OCI-LY7 (cell line): ENCODE data around the gene MTUS2. TPM values are rescaled to one million over a fixed set of nuclear protein-coding genes. Genes with fewer than 3 reads are reported as not detected.

Experiments
- BruUV-seq: library from RNA; stranded (reverse); fragments of 400-500 nt; replicated peaks from 2 replicates; lab custom pipeline; 2021; lab: Mats Ljungman, UMichigan
- CTCF ChIA-PET: fragments of 300-600 bp; sonication (Branson Sonifier 250); formaldehyde crosslinking; loops from one replicate; lab custom pipeline; 2022; ENCODE audit warnings: antibody characterized with exemption; ENCODE audit not compliant: unreplicated experiment; lab: Charles Lee
- POLR2A ChIA-PET: fragments of 300-600 bp; sonication (Branson Sonifier 250); formaldehyde crosslinking; loops from one replicate; lab custom pipeline; 2022; ENCODE audit warnings: antibody characterized with exemption; lab: Charles Lee
- DNase-seq: peaks from one replicate; pipeline ENCODE4 v3.0.0-alpha.2; 2015; ENCODE audit warnings: low spot score
- H2AFZ ChIP-seq: fragments of 200-600 bp; sonication (generic), shearing (Covaris generic); 2 replicates; pipeline ENCODE4 v1.6.1; 2014; ENCODE audit warnings: mild to moderate bottlenecking, antibody characterized with exemption, low read length, moderate library complexity
- H3K27ac ChIP-seq: fragments of 200-600 bp; sonication (generic); 2 replicates; pipeline ENCODE4 v1.5.1; 2014; ENCODE audit warnings: mixed run types, low read depth, mild to moderate bottlenecking, moderate library complexity, low read length, inconsistent platforms; ENCODE audit not compliant: poor library complexity, severe bottlenecking
- H3K36me3 ChIP-seq: fragments of 200-600 bp; sonication (generic); 2 replicates; pipeline ENCODE4 v1.6.1; 2014; ENCODE audit warnings: mild to moderate bottlenecking, antibody characterized with exemption, low read length, moderate library complexity, mixed read lengths; ENCODE audit not compliant: insufficient read depth
- H3K4me1 ChIP-seq: fragments of 200-600 bp; sonication (generic); 2 replicates; pipeline ENCODE4 v1.5.1; 2014; ENCODE audit warnings: mild to moderate bottlenecking, low read length; ENCODE audit not compliant: insufficient read depth, poor library complexity, severe bottlenecking
- H3K4me2 ChIP-seq: fragments of 200-600 bp; sonication (generic); 2 replicates; pipeline ENCODE4 v1.6.1; 2014; ENCODE audit warnings: mild to moderate bottlenecking, low read length
- H3K4me3 ChIP-seq: fragments of 200-600 bp; sonication (generic); 2 replicates; pipeline ENCODE4 v1.5.1; 2014; ENCODE audit warnings: mild to moderate bottlenecking, low read depth, low read length; ENCODE audit not compliant: poor library complexity, severe bottlenecking
- H3K79me2 ChIP-seq: fragments of 200-600 bp; sonication (generic); 2 replicates; pipeline ENCODE4 v1.6.1; 2016; ENCODE audit warnings: low read depth, mild to moderate bottlenecking, low read length, moderate library complexity, mixed read lengths; ENCODE audit not compliant: insufficient read depth
- H3K9me2 ChIP-seq: fragments of 200-600 bp; sonication (generic); 2 replicates; pipeline ENCODE4 v1.6.1; 2016; ENCODE audit warnings: mild to moderate bottlenecking, low read length, mixed read lengths; ENCODE audit not compliant: insufficient read depth
- H3K9me3 ChIP-seq: fragments of 200-600 bp; sonication (generic); 2 replicates; pipeline ENCODE4 v1.6.1; 2014; ENCODE audit warnings: mild to moderate bottlenecking, mixed run types, low read length, mixed read lengths
- H4K20me1 ChIP-seq: fragments of 200-600 bp; sonication (generic); 2 replicates; pipeline ENCODE4 v1.6.1; 2014; ENCODE audit warnings: mild to moderate bottlenecking, antibody characterized with exemption, low read length, moderate library complexity, mixed read lengths; ENCODE audit not compliant: insufficient read depth
- CTCF ChIP-seq: fragments of 200-600 bp; sonication (generic); conservative IDR thresholded peaks from 2 replicates; pipeline ENCODE4 v1.5.1; 2014; ENCODE audit warnings: mild to moderate bottlenecking, antibody characterized with exemption, low read length, moderate library complexity, mixed read lengths
- EZH2phosphoT487 ChIP-seq: fragments of 200-600 bp; sonication (generic); IDR thresholded peaks from 2 replicates; pipeline ENCODE4 v1.6.1; 2018; ENCODE audit warnings: low read depth, borderline replicate concordance, mild to moderate bottlenecking, mixed run types, antibody characterized with exemption, low read length, moderate library complexity, mixed read lengths
- intact Hi-C: fragments of 100-400 bp; cut with micrococcal nuclease; formaldehyde crosslinking; loops from one replicate; pipeline ENCODE4 v1.10.0; 2022; ENCODE audit not compliant: unreplicated experiment
- total RNA-seq, 2 experiments: library from RNA; depleted of rRNA in 1 of 2; stranded (reverse); fragments of >200 nt in 1 of 2; shearing (Covaris generic) in 1 of 2; gene quantifications; 2 replicates each; pipeline ENCODE4 v1.2.3, GENCODE V29; 2014 to 2022

The MTUS2 gene
- total RNA-seq, 2 experiments from 2014 or later, result 0.16 to 9.8 TPM

GRCh38 chr13:28976636-28977035, 156.5 kb downstream of the MTUS2 start:
- BruUV-seq, result no TSS peak
- CTCF ChIA-PET, result no interaction called here
- H3K4me1 ChIP-seq, result no peaks in the 10 kb centered on the region
- no peaks in the 10 kb centered on the region for H3K79me2 ChIP-seq
- TF ChIP-seq CTCF (no peak), EZH2phosphoT487 (no peak)
- no peak overlapping the region for H3K4me3 ChIP-seq
- intact Hi-C loops, result no loop called here
- POLR2A ChIA-PET, result interaction anchor here (0.8 to 1.1 kb wide), 2 partner anchors 10 to 41 kb away, joined by 3 to 4 read pairs; no protein-coding TSS in a partner anchor
- DNase-seq, result no peak
- H4K20me1 ChIP-seq, result no peaks in the 10 kb centered on the region
- no peak overlapping the region for H2AFZ ChIP-seq
- H3K9me3 ChIP-seq, result no peaks in the 10 kb centered on the region
- no peaks in the 10 kb centered on the region for H3K36me3 ChIP-seq
- H3K9me2 ChIP-seq, result no peaks in the 10 kb centered on the region
- H3K27ac ChIP-seq, result no peak overlapping the region
- H3K4me2 ChIP-seq, result no peak overlapping the region

GRCh38 chr13:28978574-28978973, 158.4 kb downstream of the MTUS2 start:
- Histone ChIP-seq H3K9me3 (no peaks in the 10 kb centered on the region), H3K79me2 (no peaks in the 10 kb centered on the region), H3K4me1 (no peaks in the 10 kb centered on the region), H3K4me3 (no peak overlapping the region), H2AFZ (no peak overlapping the region), H4K20me1 (no peaks in the 10 kb centered on the region), H3K9me2 (no peaks in the 10 kb centered on the region), H3K36me3 (no peaks in the 10 kb centered on the region), H3K4me2 (no peak overlapping the region), H3K27ac (no peak overlapping the region)
- BruUV-seq, result no TSS peak
- TF ChIP-seq CTCF, result no peak
- no peak for TF ChIP-seq EZH2phosphoT487
- intact Hi-C loops, result no loop called here
- ChIA-PET CTCF (no interaction called here), POLR2A (no interaction called here)
- DNase-seq, result no peak

- TF ChIP-seq EZH2phosphoT487 (no peak), CTCF (no peak)
- BruUV-seq, result no TSS peak
Observed at GRCh38 chr13:28981530-28981929, 161.4 kb downstream of the MTUS2 start.

More at GRCh38 chr13:28981530-28981929, 161.4 kb downstream of the MTUS2 start:
- no peak overlapping the region for H3K27ac ChIP-seq
- no peaks in the 10 kb centered on the region for H4K20me1 ChIP-seq
- H3K4me1 ChIP-seq, result no peaks in the 10 kb centered on the region
- H3K79me2 ChIP-seq, result no peaks in the 10 kb centered on the region
- H2AFZ ChIP-seq, result no peak overlapping the region
- H3K4me3 ChIP-seq, result no peak overlapping the region
- ChIA-PET POLR2A (no interaction called here), CTCF (no interaction called here)
- intact Hi-C loops, result no loop called here
- no peaks in the 10 kb centered on the region for H3K36me3 ChIP-seq
- H3K9me3 ChIP-seq, result no peaks in the 10 kb centered on the region
- no peak overlapping the region for H3K4me2 ChIP-seq
- no peak for DNase-seq
- H3K9me2 ChIP-seq, result no peaks in the 10 kb centered on the region
